Thyroid gland (tissue), 4 donors: Measurements from ENCODE around the gene DPH7.
"Not testable (repeated sequence)": the region's sequence is repeated elsewhere in the genome, so short reads cannot be mapped to it uniquely, and the experiment has no call there.

Experiments
- POLR2A ChIP-seq, 2 donors: fragments of 450-650 bp; IDR thresholded peaks; one replicate each; pipeline ENCODE4 v1.6.1; 2017; ENCODE audit warnings: antibody characterized with exemption in 2 of 2, mild to moderate bottlenecking in 2 of 2, moderate library complexity in 1 of 2
- TF ChIP-seq, protein P1 (sequence below), 6 experiments: fragments of 200-600 bp in 3 of 6; fragments of 450-650 bp in 3 of 6; sonication (generic) in 3 of 6; IDR thresholded peaks; one replicate each; pipeline ENCODE4 v1.5.1; 2016 to 2019; ENCODE audit warnings: antibody characterized with exemption in 6 of 6, mild to moderate bottlenecking in 2 of 6, inconsistent platforms in 1 of 6, moderate library complexity in 1 of 6

DNA sequence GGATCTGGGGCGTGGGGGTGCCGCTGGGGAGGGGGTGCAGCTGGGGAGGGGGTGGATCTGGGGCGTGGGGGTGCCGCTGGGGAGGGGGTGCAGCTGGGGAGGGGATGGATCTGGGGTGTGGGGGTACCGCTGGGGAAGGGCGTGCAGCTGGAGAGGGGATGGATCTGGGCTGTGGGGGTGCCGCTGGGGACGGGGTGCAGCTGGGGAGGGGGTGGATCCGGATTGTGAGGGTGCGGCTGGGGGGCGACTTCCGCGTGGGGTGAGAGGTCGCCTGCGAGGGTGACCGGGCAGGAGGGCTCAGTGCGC lies 27.8 kb downstream of the DPH7 start:
- not testable (repeated sequence) for TF ChIP-seq POLR2A (IDR thresholded peaks at IDR 0.05)
- TF ChIP-seq, protein P1, sequence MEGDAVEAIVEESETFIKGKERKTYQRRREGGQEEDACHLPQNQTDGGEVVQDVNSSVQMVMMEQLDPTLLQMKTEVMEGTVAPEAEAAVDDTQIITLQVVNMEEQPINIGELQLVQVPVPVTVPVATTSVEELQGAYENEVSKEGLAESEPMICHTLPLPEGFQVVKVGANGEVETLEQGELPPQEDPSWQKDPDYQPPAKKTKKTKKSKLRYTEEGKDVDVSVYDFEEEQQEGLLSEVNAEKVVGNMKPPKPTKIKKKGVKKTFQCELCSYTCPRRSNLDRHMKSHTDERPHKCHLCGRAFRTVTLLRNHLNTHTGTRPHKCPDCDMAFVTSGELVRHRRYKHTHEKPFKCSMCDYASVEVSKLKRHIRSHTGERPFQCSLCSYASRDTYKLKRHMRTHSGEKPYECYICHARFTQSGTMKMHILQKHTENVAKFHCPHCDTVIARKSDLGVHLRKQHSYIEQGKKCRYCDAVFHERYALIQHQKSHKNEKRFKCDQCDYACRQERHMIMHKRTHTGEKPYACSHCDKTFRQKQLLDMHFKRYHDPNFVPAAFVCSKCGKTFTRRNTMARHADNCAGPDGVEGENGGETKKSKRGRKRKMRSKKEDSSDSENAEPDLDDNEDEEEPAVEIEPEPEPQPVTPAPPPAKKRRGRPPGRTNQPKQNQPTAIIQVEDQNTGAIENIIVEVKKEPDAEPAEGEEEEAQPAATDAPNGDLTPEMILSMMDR (IDR thresholded peaks at IDR 0.05), result not testable (repeated sequence)
